Esophagus (tissue), 2 donors: ENCODE measurements around the gene ITPR1. TPM values are rescaled to one million over a fixed set of nuclear protein-coding genes. Genes with fewer than 3 reads are reported as not detected.
A peak's percentile ranks its signal among the peaks of the same experiment; 100 is the strongest.

Experiments
- H3K27ac ChIP-seq, 2 donors: one replicate each; pipeline ENCODE4 v1.5.1; 2013; ENCODE audit warnings: low read depth in 2 of 2, mild to moderate bottlenecking in 2 of 2, inconsistent platforms in 1 of 2, low read length in 1 of 2, moderate library complexity in 1 of 2
- H3K27me3 ChIP-seq, 2 donors: one replicate each; pipeline ENCODE4 v1.6.1; 2013; ENCODE audit warnings: low read length in 2 of 2, control low read depth in 1 of 2, mild to moderate bottlenecking in 1 of 2; ENCODE audit not compliant: insufficient read depth in 2 of 2, control insufficient read depth in 1 of 2
- H3K36me3 ChIP-seq, 2 donors: one replicate each; pipeline ENCODE4 v1.6.1; 2013; ENCODE audit warnings: low read length in 1 of 2; ENCODE audit not compliant: control insufficient read depth in 2 of 2, insufficient read depth in 2 of 2
- H3K4me1 ChIP-seq, 2 donors: one replicate each; pipeline ENCODE4 v1.6.1; 2013; ENCODE audit warnings: low read length in 1 of 2; ENCODE audit not compliant: control insufficient read depth in 2 of 2, insufficient read depth in 2 of 2
- H3K4me3 ChIP-seq, 2 donors: one replicate each; pipeline ENCODE4 v1.5.1; 2013; ENCODE audit warnings: low read length in 2 of 2, mild to moderate bottlenecking in 2 of 2, low read depth in 1 of 2, moderate library complexity in 1 of 2
- H3K9me3 ChIP-seq, 2 donors: one replicate each; pipeline ENCODE4 v1.6.1; 2013; ENCODE audit warnings: mild to moderate bottlenecking in 2 of 2, low read depth in 1 of 2, low read length in 1 of 2, moderate library complexity in 1 of 2; ENCODE audit not compliant: control insufficient read depth in 2 of 2, insufficient read depth in 1 of 2
- WGBS, 2 donors: extraction: QIAGEN DNeasy Blood & Tissue Kit; methylation state at CpG; one replicate each; pipeline ENCODE4 v1.1.7; 2013; 5-methylcytosine and 5-hydroxymethylcytosine counted together
- polyA plus RNA-seq, 2 donors: library from polyadenylated mRNA; stranded (reverse); fragments of 200-250 nt; gene quantifications; one replicate each; pipeline ENCODE4 v1.2.3, GENCODE V29; 2013
- donor health status: healthy with polysubstance abuse.
- donor health status: Bipolar disorder and iron deficiency.

The ITPR1 gene
- polyA plus RNA-seq, 2 donors = 7.5 to 16.3 TPM

- no peak overlapping the region for H3K27ac ChIP-seq
- no peaks in the 10 kb centered on the region for H3K36me3 ChIP-seq
- H3K27me3 ChIP-seq = no peaks in the 10 kb centered on the region
- no peaks in the 10 kb centered on the region for H3K9me3 ChIP-seq
- 52 to 62% methylated on average over 5 of the region's 5 CpGs for WGBS, 2 donors
- H3K4me3 ChIP-seq = no peak overlapping the region
- no peaks in the 10 kb centered on the region for H3K4me1 ChIP-seq
Measured at GRCh38 chr3:4564928-4565586, 71.9 kb downstream of the ITPR1 start.

GRCh38 chr3:4565809-4566501 lies 72.8 kb downstream of the ITPR1 start:
- Histone ChIP-seq H3K9me3 (no peaks in the 10 kb centered on the region), H3K4me1 (peaks cover 0 to 3% of the 10 kb centered on the region in 2 donors), H3K4me3 (no peak overlapping the region), H3K27me3 (no peaks in the 10 kb centered on the region), H3K36me3 (no peaks in the 10 kb centered on the region), H3K27ac (peak overlapping the region in 1 of 2 donors; percentile 22)
- WGBS, 2 donors = 55 to 58% methylated on average over 5 of the region's 5 CpGs

- H3K36me3 ChIP-seq = no peaks in the 10 kb centered on the region
- 55 to 56% methylated on average over 3 of the region's 3 CpGs for WGBS, 2 donors
Measured at GRCh38 chr3:4568841-4569240, 75.7 kb downstream of the ITPR1 start.

GRCh38 chr3:4570840-4571621 lies 77.9 kb downstream of the ITPR1 start:
- Histone ChIP-seq H3K27ac (no peak overlapping the region), H3K36me3 (no peaks in the 10 kb centered on the region), H3K4me1 (peaks cover 0 to 3% of the 10 kb centered on the region in 2 donors), H3K27me3 (no peaks in the 10 kb centered on the region), H3K4me3 (no peak overlapping the region), H3K9me3 (no peaks in the 10 kb centered on the region)
- WGBS, 2 donors = 83% methylated on average over 7 of the region's 7 CpGs

More at GRCh38 chr3:4568841-4569240, 75.7 kb downstream of the ITPR1 start:
- no peaks in the 10 kb centered on the region for H3K9me3 ChIP-seq
- peaks cover 0 to 3% of the 10 kb centered on the region in 2 donors for H3K4me1 ChIP-seq
- no peak overlapping the region for H3K27ac ChIP-seq
- no peaks in the 10 kb centered on the region for H3K27me3 ChIP-seq
- no peak overlapping the region for H3K4me3 ChIP-seq

GRCh38 chr3:4571690-4572334 lies 78.7 kb downstream of the ITPR1 start:
- Histone ChIP-seq H3K27me3 (no peaks in the 10 kb centered on the region), H3K4me3 (no peak overlapping the region), H3K9me3 (no peaks in the 10 kb centered on the region), H3K4me1 (peaks cover 2 to 3% of the 10 kb centered on the region in 2 donors), H3K36me3 (no peaks in the 10 kb centered on the region), H3K27ac (no peak overlapping the region)
- WGBS, 2 donors = 84 to 93% methylated on average over 1 of the region's 1 CpG

- H3K27me3 ChIP-seq = no peaks in the 10 kb centered on the region
- no peak overlapping the region for H3K27ac ChIP-seq
- H3K9me3 ChIP-seq = no peaks in the 10 kb centered on the region
- H3K4me3 ChIP-seq = no peak overlapping the region
- 96 to 99% methylated on average over 2 of the region's 2 CpGs for WGBS, 2 donors
- peaks cover 2 to 3% of the 10 kb centered on the region in 2 donors for H3K4me1 ChIP-seq
- H3K36me3 ChIP-seq = no peaks in the 10 kb centered on the region
Measured at GRCh38 chr3:4573153-4573552, 80.0 kb downstream of the ITPR1 start.

GRCh38 chr3:4574426-4574965 lies 81.3 kb downstream of the ITPR1 start:
- Histone ChIP-seq H3K27me3 (no peaks in the 10 kb centered on the region), H3K36me3 (no peaks in the 10 kb centered on the region)
- WGBS, 2 donors = 81 to 86% methylated on average over 6 of the region's 6 CpGs

GRCh38 chr3:4575381-4575780 lies 82.2 kb downstream of the ITPR1 start:
- H3K27ac ChIP-seq = no peak overlapping the region
- no peaks in the 10 kb centered on the region for H3K9me3 ChIP-seq
- H3K36me3 ChIP-seq = no peaks in the 10 kb centered on the region
- peaks cover 2 to 3% of the 10 kb centered on the region in 2 donors for H3K4me1 ChIP-seq
- no peaks in the 10 kb centered on the region for H3K27me3 ChIP-seq
- H3K4me3 ChIP-seq = no peak overlapping the region

More at GRCh38 chr3:4574426-4574965, 81.3 kb downstream of the ITPR1 start:
- H3K4me1 ChIP-seq = peaks cover 2 to 3% of the 10 kb centered on the region in 2 donors
- H3K27ac ChIP-seq = no peak overlapping the region
- H3K9me3 ChIP-seq = no peaks in the 10 kb centered on the region
- H3K4me3 ChIP-seq = no peak overlapping the region

- WGBS, 2 donors = 77 to 82% methylated on average over 3 of the region's 3 CpGs
- no peaks in the 10 kb centered on the region for H3K36me3 ChIP-seq
- H3K27me3 ChIP-seq = no peaks in the 10 kb centered on the region
- no peaks in the 10 kb centered on the region for H3K9me3 ChIP-seq
- H3K4me1 ChIP-seq = peaks cover 2 to 3% of the 10 kb centered on the region in 2 donors
- H3K27ac ChIP-seq = no peak overlapping the region
- H3K4me3 ChIP-seq = no peak overlapping the region
Measured at GRCh38 chr3:4577721-4578120, 84.6 kb downstream of the ITPR1 start.
